Ramos (cell line): Measurements from ENCODE around the gene TJP3.

ENCODE experiments used
- in situ Hi-C: fragments of 300-500 bp; cut with MboI; formaldehyde crosslinking; loops from one replicate; pipeline ENCODE4 v1.14.3; 2022; ENCODE audit warnings: low sequenced_read_pairs; ENCODE audit not compliant: unreplicated experiment

TJP3 gene

GRCh38 chr19:3776479-3777040, 68.4 kb downstream of the TJP3 start:
- in situ Hi-C loops, result no loop called here

GRCh38 chr19:3778104-3778867, 70.1 kb downstream of the TJP3 start:
- in situ Hi-C loops, result no loop called here

GRCh38 chr19:3778899-3779723, 70.9 kb downstream of the TJP3 start:
- in situ Hi-C loops, result no loop called here

GRCh38 chr19:3780786-3781304, 72.7 kb downstream of the TJP3 start:
- in situ Hi-C loops, result no loop called here

- in situ Hi-C loops, result no loop called here
Measured at GRCh38 chr19:3781603-3782002, 73.4 kb downstream of the TJP3 start.

- in situ Hi-C loops, result no loop called here
Measured at GRCh38 chr19:3782330-3782729, 74.1 kb downstream of the TJP3 start.

- in situ Hi-C loops, result no loop called here
Measured at GRCh38 chr19:3782903-3783302, 74.7 kb downstream of the TJP3 start.

- in situ Hi-C loops, result no loop called here
Measured at GRCh38 chr19:3783660-3784584, 75.7 kb downstream of the TJP3 start.

- in situ Hi-C loops, result no loop called here
Measured at GRCh38 chr19:3784607-3785450, 76.6 kb downstream of the TJP3 start.

GRCh38 chr19:3785451-3785937, 77.3 kb downstream of the TJP3 start:
- in situ Hi-C loops, result no loop called here

- in situ Hi-C loops, result no loop called here
Measured at GRCh38 chr19:3785938-3786824, 78.0 kb downstream of the TJP3 start, which contains the start of gene MATK. TSS of gene MATK (minus strand) at chr19:3786381. CDS start at chr19:3785135, 1,246 bp downstream.

GRCh38 chr19:3788996-3789778, 81.0 kb downstream of the TJP3 start:
- in situ Hi-C loops, result no loop called here

GRCh38 chr19:3790209-3790734, 82.1 kb downstream of the TJP3 start:
- in situ Hi-C loops, result no loop called here

GRCh38 chr19:3790941-3791340, 82.8 kb downstream of the TJP3 start:
- in situ Hi-C loops, result no loop called here

- in situ Hi-C loops, result no loop called here
Measured at GRCh38 chr19:3792114-3792513, 83.9 kb downstream of the TJP3 start.

GRCh38 chr19:3793799-3794198, 85.6 kb downstream of the TJP3 start:
- in situ Hi-C loops, result no loop called here

- in situ Hi-C loops, result no loop called here
Measured at GRCh38 chr19:3796358-3796757, 88.2 kb downstream of the TJP3 start.
